ENCODE data around the gene TMCO1. TPM values are rescaled to one million over a fixed set of nuclear protein-coding genes. Genes with fewer than 3 reads are reported as not detected.

Gene TMCO1
- total RNA-seq, 2 experiments from 2014 or later, result 25.7 to 27.4 TPM

DNA sequence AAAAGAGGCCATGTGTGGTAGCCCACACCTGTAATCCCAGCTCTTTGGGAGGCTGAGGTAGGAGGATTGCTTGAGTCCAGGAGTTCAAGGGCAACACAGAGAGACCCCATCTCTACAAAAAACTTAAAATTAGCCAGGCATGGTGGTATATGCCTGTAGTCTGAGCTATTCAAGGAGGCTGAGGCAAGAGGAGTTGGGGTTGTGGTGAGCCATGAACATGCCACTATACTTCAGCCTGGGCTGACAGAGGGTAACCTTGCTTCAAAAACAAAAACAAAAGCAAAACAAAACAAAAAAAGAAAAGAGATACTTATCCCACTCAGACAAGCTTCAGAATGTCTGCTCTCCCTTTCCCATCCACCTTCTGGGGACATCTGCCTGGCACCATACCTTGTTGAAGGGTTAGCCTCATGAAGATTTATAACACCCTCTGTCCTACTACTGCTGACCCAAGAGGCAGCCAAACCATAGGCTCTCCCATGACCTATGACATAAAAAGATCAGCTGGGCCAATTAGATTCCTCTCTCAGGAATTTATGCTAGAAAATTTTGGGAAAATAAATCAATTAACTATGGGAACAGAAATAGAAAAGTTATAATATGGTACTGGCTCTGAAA is 13.2 kb downstream of the TMCO1 start:
- CTCF ChIA-PET, result no interaction called here
- Mint-ChIP-seq H3K27ac (peak overlapping the region; percentile 20), H3K4me1 (ENCODE audit: low read depth) (peaks cover 39% of the 10 kb centered on the region), H3K4me3 (no peak overlapping the region), H3K9me3 (no peaks in the 10 kb centered on the region), H3K27me3 (no peaks in the 10 kb centered on the region), H3K36me3 (ENCODE audit: low read depth) (peaks cover 90% of the 10 kb centered on the region)
- H3K4me3 ChIP-seq (ENCODE audit: low read length), result no peak overlapping the region
- no peak for ATAC-seq (ENCODE audit: poor library complexity)
- H3K36me3 ChIP-seq (ENCODE audit: insufficient read depth, low read length), result peaks cover 58% of the 10 kb centered on the region
- TF ChIP-seq, protein P1, sequence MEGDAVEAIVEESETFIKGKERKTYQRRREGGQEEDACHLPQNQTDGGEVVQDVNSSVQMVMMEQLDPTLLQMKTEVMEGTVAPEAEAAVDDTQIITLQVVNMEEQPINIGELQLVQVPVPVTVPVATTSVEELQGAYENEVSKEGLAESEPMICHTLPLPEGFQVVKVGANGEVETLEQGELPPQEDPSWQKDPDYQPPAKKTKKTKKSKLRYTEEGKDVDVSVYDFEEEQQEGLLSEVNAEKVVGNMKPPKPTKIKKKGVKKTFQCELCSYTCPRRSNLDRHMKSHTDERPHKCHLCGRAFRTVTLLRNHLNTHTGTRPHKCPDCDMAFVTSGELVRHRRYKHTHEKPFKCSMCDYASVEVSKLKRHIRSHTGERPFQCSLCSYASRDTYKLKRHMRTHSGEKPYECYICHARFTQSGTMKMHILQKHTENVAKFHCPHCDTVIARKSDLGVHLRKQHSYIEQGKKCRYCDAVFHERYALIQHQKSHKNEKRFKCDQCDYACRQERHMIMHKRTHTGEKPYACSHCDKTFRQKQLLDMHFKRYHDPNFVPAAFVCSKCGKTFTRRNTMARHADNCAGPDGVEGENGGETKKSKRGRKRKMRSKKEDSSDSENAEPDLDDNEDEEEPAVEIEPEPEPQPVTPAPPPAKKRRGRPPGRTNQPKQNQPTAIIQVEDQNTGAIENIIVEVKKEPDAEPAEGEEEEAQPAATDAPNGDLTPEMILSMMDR (IDR thresholded peaks at IDR 0.05), result no peak
- no peaks in the 10 kb centered on the region for H3K9me3 ChIP-seq (ENCODE audit: control insufficient read depth in 1 of 2, insufficient read depth in 1 of 2, low read length in 2 of 2)
- intact Hi-C loops (cut with DNase I, micrococcal nuclease), result no loop called here
- H3K27ac ChIP-seq (ENCODE audit: low read depth in 1 of 2, low read length in 2 of 2), result no peak overlapping the region
- POLR2A ChIA-PET, result interaction anchor here (2.1 kb wide), 1 partner anchor 14 kb away, joined by 8 read pairs; the partner anchor contains the start of gene TMCO1
- H3K4me1 ChIP-seq (ENCODE audit: insufficient read depth, low read length), result no peaks in the 10 kb centered on the region
- no peak for DNase-seq
- no peaks in the 10 kb centered on the region for H3K27me3 ChIP-seq (ENCODE audit: control insufficient read depth in 1 of 2, insufficient read depth in 2 of 2, low read length in 2 of 2)

DNA sequence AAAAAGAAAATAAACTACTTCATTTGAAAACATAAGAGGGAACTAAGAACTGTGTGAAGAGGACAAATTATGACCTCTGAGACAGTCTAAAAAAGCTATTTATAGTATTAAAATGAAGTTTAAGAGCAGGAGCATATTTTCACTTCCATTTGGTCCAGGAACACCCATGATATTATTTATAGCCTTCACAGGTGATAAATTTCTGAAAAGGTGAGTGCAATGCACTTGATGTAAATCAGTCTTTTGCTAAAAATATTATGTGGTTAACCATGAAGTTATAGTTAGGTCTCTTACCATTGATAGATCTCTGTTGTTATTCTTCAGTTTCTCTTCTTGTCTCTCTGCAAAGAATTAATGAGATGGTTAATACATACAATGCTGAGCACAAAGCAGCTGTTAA is 14.7 kb downstream of the TMCO1 start:
- Histone ChIP-seq H3K27ac (ENCODE audit: low read depth in 1 of 2, low read length in 2 of 2) (no peak overlapping the region), H3K4me3 (ENCODE audit: low read length) (no peak overlapping the region), H3K9me3 (ENCODE audit: control insufficient read depth in 1 of 2, insufficient read depth in 1 of 2, low read length in 2 of 2) (no peaks in the 10 kb centered on the region), H3K27me3 (ENCODE audit: control insufficient read depth in 1 of 2, insufficient read depth in 2 of 2, low read length in 2 of 2) (no peaks in the 10 kb centered on the region), H3K4me1 (ENCODE audit: insufficient read depth, low read length) (no peaks in the 10 kb centered on the region), H3K36me3 (ENCODE audit: insufficient read depth, low read length) (peaks cover 61% of the 10 kb centered on the region)
- Mint-ChIP-seq H3K4me3 (no peak overlapping the region), H3K27ac (no peak overlapping the region), H3K36me3 (ENCODE audit: low read depth) (peaks cover 82% of the 10 kb centered on the region), H3K27me3 (no peaks in the 10 kb centered on the region), H3K9me3 (no peaks in the 10 kb centered on the region), H3K4me1 (ENCODE audit: low read depth) (peaks cover 28% of the 10 kb centered on the region)
- POLR2A ChIA-PET, result no interaction called here
- intact Hi-C loops (cut with DNase I, micrococcal nuclease), result no loop called here
- DNase-seq (no peak), ATAC-seq (ENCODE audit: poor library complexity) (no peak)
- TF ChIP-seq, protein P1 (IDR thresholded peaks at IDR 0.05), result no peak
- CTCF ChIA-PET, result no interaction called here

DNA sequence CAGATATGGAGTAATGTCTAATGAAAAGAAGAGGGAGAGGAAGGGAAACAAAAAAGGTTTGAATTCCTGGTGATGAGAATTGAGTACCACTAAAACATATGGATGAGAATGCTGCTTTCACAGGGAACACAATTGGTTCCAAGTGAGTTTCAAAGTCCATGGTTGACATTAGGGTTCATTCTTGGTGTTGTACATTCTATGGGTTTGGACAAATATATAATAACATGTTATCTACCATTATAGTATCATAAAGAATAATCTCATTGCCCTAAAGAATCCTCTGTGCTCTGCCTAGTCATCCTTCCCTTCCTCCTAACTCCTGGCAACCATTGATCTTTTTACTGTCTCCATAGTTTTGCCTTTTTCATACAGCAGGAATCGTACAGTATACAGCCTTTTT is 20.1 kb downstream of the TMCO1 start:
- no peak overlapping the region for H3K4me3 ChIP-seq (ENCODE audit: low read length)
- H3K9me3 ChIP-seq (ENCODE audit: control insufficient read depth in 1 of 2, insufficient read depth in 1 of 2, low read length in 2 of 2), result no peaks in the 10 kb centered on the region
- TF ChIP-seq, protein P1 (IDR thresholded peaks at IDR 0.05), result no peak
- ATAC-seq (ENCODE audit: poor library complexity), result no peak
- Mint-ChIP-seq H3K36me3 (ENCODE audit: low read depth) (peaks cover 71% of the 10 kb centered on the region), H3K9me3 (no peaks in the 10 kb centered on the region), H3K27me3 (no peaks in the 10 kb centered on the region), H3K4me1 (ENCODE audit: low read depth) (peaks cover 14% of the 10 kb centered on the region), H3K27ac (no peak overlapping the region), H3K4me3 (no peak overlapping the region)
- H3K4me1 ChIP-seq (ENCODE audit: insufficient read depth, low read length), result no peaks in the 10 kb centered on the region
- CTCF ChIA-PET, result no interaction called here
- no peak for DNase-seq
- intact Hi-C loops (cut with DNase I, micrococcal nuclease), result no loop called here
- H3K27me3 ChIP-seq (ENCODE audit: control insufficient read depth in 1 of 2, insufficient read depth in 2 of 2, low read length in 2 of 2), result no peaks in the 10 kb centered on the region
- H3K27ac ChIP-seq (ENCODE audit: low read depth in 1 of 2, low read length in 2 of 2), result no peak overlapping the region
- POLR2A ChIA-PET, result no interaction called here
- H3K36me3 ChIP-seq (ENCODE audit: insufficient read depth, low read length), result peaks cover 37% of the 10 kb centered on the region

Data from CD4-positive, alpha-beta T cell (primary cell).